Gastroesophageal sphincter (tissue), 3 donors: ENCODE measurements around the gene ISYNA1.

ENCODE experiments used
- EP300 ChIP-seq: sonication (generic); formaldehyde crosslinking; IDR thresholded peaks from one replicate; pipeline ENCODE4 v1.6.1; 2017; ENCODE audit warnings: antibody characterized with exemption, mild to moderate bottlenecking
- TF ChIP-seq, protein P1 (sequence below), 4 experiments: fragments of 200-600 bp in 2 of 4; fragments of 450-650 bp in 2 of 4; sonication (generic) in 1 of 4; IDR thresholded peaks; one replicate each; pipeline ENCODE4 v1.5.1; 2017 to 2019; ENCODE audit warnings: antibody characterized with exemption in 4 of 4, mild to moderate bottlenecking in 2 of 4, moderate library complexity in 2 of 4

DNA sequence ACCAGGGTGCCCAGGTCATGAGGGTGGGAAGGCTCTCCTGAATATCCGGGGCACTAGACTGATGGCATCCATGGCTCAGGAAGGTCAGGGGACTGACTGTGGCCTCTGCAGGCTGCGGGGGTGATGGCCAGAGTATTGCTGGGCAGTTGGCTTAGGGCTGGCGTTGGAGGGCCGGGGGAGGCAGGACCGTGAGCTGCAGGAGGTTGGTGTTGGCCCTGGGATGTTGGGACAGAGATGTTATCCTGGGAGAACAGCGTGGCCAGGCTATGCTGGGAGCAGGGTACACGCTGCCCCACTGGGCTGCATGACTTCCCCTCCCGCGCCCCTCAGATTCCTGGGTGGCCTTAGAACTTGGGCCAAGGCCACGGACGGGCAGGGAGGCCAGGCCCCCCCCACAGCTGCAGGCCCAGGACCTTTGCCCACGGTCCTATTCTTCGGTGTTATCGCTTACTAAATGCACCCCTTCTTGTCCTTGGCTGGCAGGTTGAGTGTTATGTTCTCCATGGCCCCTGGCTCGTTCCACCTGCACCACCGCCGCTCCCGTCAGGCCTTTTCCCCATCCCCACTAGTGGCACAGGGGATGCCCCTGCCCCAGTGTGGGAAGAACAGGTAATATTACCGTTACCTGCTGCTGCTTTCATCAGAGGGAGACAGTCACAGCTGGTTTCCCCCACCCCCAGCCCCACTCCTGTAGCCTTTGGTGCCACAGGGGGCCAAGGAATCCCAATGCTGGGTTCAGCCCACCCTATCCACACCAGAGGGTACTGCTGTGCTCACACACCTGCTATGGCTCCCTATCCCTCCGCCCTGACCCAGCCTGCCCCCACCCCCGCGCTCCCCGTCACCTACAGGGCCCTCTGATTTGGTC lies 3.2 kb upstream of the ISYNA1 start:
- TF ChIP-seq, protein P1, sequence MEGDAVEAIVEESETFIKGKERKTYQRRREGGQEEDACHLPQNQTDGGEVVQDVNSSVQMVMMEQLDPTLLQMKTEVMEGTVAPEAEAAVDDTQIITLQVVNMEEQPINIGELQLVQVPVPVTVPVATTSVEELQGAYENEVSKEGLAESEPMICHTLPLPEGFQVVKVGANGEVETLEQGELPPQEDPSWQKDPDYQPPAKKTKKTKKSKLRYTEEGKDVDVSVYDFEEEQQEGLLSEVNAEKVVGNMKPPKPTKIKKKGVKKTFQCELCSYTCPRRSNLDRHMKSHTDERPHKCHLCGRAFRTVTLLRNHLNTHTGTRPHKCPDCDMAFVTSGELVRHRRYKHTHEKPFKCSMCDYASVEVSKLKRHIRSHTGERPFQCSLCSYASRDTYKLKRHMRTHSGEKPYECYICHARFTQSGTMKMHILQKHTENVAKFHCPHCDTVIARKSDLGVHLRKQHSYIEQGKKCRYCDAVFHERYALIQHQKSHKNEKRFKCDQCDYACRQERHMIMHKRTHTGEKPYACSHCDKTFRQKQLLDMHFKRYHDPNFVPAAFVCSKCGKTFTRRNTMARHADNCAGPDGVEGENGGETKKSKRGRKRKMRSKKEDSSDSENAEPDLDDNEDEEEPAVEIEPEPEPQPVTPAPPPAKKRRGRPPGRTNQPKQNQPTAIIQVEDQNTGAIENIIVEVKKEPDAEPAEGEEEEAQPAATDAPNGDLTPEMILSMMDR (IDR thresholded peaks at IDR 0.05) = no peak
- TF ChIP-seq EP300 = no peak
